NCI-H2081 (cell line): ENCODE measurements around the gene MYH2.
"Not testable (repeated sequence)": the region's sequence is repeated elsewhere in the genome, so short reads cannot be mapped to it uniquely, and the experiment has no call there.

Source experiments
- DNase-seq, 2 experiments: peaks; one replicate each; lab custom pipeline; 2025; lab: John Stamatoyannopoulos, UW

The MYH2 gene

GRCh38 chr17:10549096-10549842, at the start of gene MYH2:
Gene MYH2 (minus strand): TSS chr17:10549658. CDS start chr17:10547920, 1,738 bp downstream.
- DNase-seq, result no peak

GRCh38 chr17:10598621-10599020, 49.2 kb upstream of the MYH2 start:
- DNase-seq, result no peak

- DNase-seq, result no peak
Measured at GRCh38 chr17:10589553-10590145, 40.2 kb upstream of the MYH2 start.

GRCh38 chr17:10585529-10585928, 36.1 kb upstream of the MYH2 start:
- DNase-seq, result no peak

- DNase-seq, result no peak
Measured at GRCh38 chr17:10583834-10584233, 34.4 kb upstream of the MYH2 start.

- DNase-seq, result no peak
Measured at GRCh38 chr17:10579270-10579669, 29.8 kb upstream of the MYH2 start.

GRCh38 chr17:10574324-10574723, 24.9 kb upstream of the MYH2 start:
- no peak for DNase-seq

- DNase-seq, result no peak
Measured at GRCh38 chr17:10563991-10564660, 14.7 kb upstream of the MYH2 start.

- DNase-seq, result no peak
Measured at GRCh38 chr17:10558049-10558448, 8.6 kb upstream of the MYH2 start.

- no peak for DNase-seq
Measured at GRCh38 chr17:10557422-10557821, 8.0 kb upstream of the MYH2 start.

- no peak for DNase-seq
Measured at GRCh38 chr17:10556301-10557005, 7.0 kb upstream of the MYH2 start.

- no peak for DNase-seq
Measured at GRCh38 chr17:10550014-10550413, 556 bp upstream of the MYH2 start.

- no peak for DNase-seq
Measured at GRCh38 chr17:10547351-10547750, 2.1 kb downstream of the MYH2 start.

GRCh38 chr17:10543486-10543885, 6.0 kb downstream of the MYH2 start:
- not testable (repeated sequence) for DNase-seq

- DNase-seq, result not testable (repeated sequence)
Measured at GRCh38 chr17:10541179-10541578, 8.3 kb downstream of the MYH2 start.

- no peak for DNase-seq
Measured at GRCh38 chr17:10532026-10532425, 17.4 kb downstream of the MYH2 start.

- DNase-seq, result no peak
Measured at GRCh38 chr17:10527419-10527818, 22.0 kb downstream of the MYH2 start.

- DNase-seq, result no peak
Measured at GRCh38 chr17:10526517-10526916, 22.9 kb downstream of the MYH2 start.

- DNase-seq, result no peak
Measured at GRCh38 chr17:10523064-10523463, 26.4 kb downstream of the MYH2 start.

GRCh38 chr17:10521949-10522348, 27.5 kb downstream of the MYH2 start:
- no peak for DNase-seq

- DNase-seq, result no peak
Measured at GRCh38 chr17:10518271-10519037, 31.0 kb downstream of the MYH2 start, which contains the start of gene MYH1. Gene MYH1 (minus strand): TSS chr17:10518542. CDS start chr17:10516642, 1,900 bp downstream.

GRCh38 chr17:10516638-10517037, 32.8 kb downstream of the MYH2 start:
- DNase-seq, result no peak
